ENCODE results near the gene TMCO4. TPM values are rescaled to one million over a fixed set of nuclear protein-coding genes. Genes with fewer than 3 reads are reported as not detected.

TMCO4 gene
- total and polyA plus RNA-seq, 3 donors from 2014 or later, result 10.5 to 17.7 (median 14.9) TPM

DNA sequence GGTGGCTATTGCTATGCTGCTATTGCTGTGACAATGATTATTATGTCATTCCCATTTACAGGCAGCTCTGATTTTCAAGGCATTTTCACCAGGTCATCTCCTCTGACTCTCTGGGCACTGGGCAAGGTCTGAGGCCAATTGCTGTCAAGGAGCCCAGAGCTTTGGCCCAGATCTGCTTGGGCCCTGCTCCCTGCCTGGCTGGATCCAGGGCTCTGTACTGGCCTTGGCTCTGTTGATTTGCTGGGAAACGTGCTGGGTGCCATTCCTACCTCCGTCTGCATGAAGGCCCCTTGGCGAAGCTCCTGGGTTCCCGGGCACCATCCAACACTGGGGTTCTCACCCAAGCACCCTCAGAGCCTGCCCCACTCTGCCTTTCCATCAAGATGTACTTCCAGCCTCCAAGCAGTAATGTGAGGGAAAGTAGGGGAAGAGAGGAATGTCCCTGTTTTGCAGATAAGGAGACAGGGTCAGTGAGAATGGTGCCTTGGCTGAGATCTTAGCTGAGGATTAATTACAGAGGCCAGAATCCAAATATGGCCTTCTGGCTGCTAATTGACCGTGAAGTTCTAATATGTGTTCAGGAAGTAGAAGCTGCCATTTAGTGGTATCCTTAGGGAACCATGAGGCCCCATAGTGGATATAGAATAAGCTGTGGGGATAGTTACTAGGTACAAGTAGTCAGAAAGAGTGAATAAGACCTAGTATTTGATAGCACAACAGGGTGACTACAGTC, 71.1 kb downstream of the TMCO4 start:
- no peaks in the 10 kb centered on the region for H3K36me3 ChIP-seq (ENCODE audit: low read depth, missing control alignments)
- 91 to 94% methylated on average over 4 to 5 of the region's 5 CpGs for WGBS, 2 donors
- intact Hi-C loops (cut with DNase I; ENCODE audit: low total_unique reads), result no loop called here

GRCh38 chr1:19725606-19726005, 74.1 kb downstream of the TMCO4 start:
- Histone ChIP-seq H3K9me3 (no peaks in the 10 kb centered on the region), H3K27me3 (no peaks in the 10 kb centered on the region), H3K27ac (no peak overlapping the region), H3K4me3 (no peak overlapping the region), H3K4me1 (no peaks in the 10 kb centered on the region), H3K36me3 (ENCODE audit: low read depth, missing control alignments) (no peaks in the 10 kb centered on the region)
- no peak for TF ChIP-seq POLR2A (IDR thresholded peaks at IDR 0.05)
- TF ChIP-seq CTCF (IDR thresholded peaks at IDR 0.05), result no peak
- intact Hi-C loops (cut with DNase I; ENCODE audit: low total_unique reads), result no loop called here
- 91 to 94% methylated on average over 8 to 9 of the region's 9 CpGs for WGBS, 2 donors
- DNase-seq, result no peak

More for the DNA sequence above, 71.1 kb downstream of the TMCO4 start:
- H3K4me1 ChIP-seq, result no peaks in the 10 kb centered on the region
- TF ChIP-seq POLR2A (IDR thresholded peaks at IDR 0.05) (no peak), CTCF (IDR thresholded peaks at IDR 0.05) (no peak)
- no peak overlapping the region for H3K4me3 ChIP-seq
- no peak for DNase-seq
- H3K27ac ChIP-seq, result no peak overlapping the region
- H3K27me3 ChIP-seq, result no peaks in the 10 kb centered on the region
- no peaks in the 10 kb centered on the region for H3K9me3 ChIP-seq

DNA sequence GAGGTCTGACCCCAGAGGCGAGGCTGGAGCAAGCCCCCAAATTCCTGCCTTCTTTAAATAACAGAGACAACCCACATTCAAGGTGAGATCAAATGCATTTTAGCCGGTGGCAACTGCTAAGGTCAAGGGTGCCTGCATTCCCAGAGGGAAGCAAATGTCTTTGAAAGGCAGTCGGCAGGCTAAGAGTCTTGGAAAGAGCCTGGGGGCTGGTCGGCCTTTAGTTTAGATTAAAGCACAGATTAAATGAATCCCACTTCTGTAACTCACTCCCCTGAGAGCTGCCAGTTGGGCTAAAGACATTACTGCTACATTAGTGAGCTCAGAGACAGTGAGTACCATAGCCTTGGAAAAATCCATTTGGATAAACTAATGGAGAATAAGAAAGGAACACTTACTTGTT, 75.8 kb downstream of the TMCO4 start:
- intact Hi-C loops (cut with DNase I; ENCODE audit: low total_unique reads), result no loop called here
- 68 to 82% methylated on average over 4 of the region's 4 CpGs for whole genome bisulfite sequencing, 2 donors
- DNase-seq, result no peak
- no peak for TF ChIP-seq CTCF (IDR thresholded peaks at IDR 0.05)
- no peak for TF ChIP-seq POLR2A (IDR thresholded peaks at IDR 0.05)
- Histone ChIP-seq H3K27ac (no peak overlapping the region), H3K27me3 (no peaks in the 10 kb centered on the region), H3K36me3 (ENCODE audit: low read depth, missing control alignments) (no peaks in the 10 kb centered on the region), H3K4me3 (no peak overlapping the region), H3K4me1 (no peaks in the 10 kb centered on the region), H3K9me3 (no peaks in the 10 kb centered on the region)

DNA sequence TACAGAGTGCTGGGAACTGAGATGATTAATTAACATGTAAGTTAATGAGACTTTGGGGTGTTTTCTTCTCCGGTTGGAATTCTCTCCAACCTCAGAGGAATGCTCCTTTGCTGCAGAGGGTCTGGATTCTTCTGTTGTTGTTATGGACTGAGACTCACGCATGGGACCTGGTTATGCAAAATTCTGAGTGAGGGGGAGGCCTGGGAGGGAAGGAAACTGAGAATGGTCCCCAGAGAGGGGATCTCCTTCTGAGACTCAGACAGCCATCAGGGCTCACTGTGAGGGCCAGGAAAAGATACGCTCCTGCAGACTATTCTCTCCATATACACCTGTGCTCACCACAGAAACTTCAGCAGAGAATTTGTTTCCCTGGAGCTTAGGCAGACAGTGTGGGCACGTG, 78.7 kb downstream of the TMCO4 start:
- WGBS, 2 donors, result 82 to 88% methylated on average over 4 of the region's 4 CpGs
- Histone ChIP-seq H3K4me1 (no peaks in the 10 kb centered on the region), H3K36me3 (ENCODE audit: low read depth, missing control alignments) (no peaks in the 10 kb centered on the region), H3K4me3 (no peak overlapping the region), H3K27ac (no peak overlapping the region), H3K9me3 (no peaks in the 10 kb centered on the region), H3K27me3 (no peaks in the 10 kb centered on the region)
- DNase-seq, result no peak
- intact Hi-C loops (cut with DNase I; ENCODE audit: low total_unique reads), result no loop called here
- no peak for TF ChIP-seq CTCF (IDR thresholded peaks at IDR 0.05)

GRCh38 chr1:19720174-19720573, 79.5 kb downstream of the TMCO4 start:
- Histone ChIP-seq H3K4me1 (no peaks in the 10 kb centered on the region), H3K27me3 (no peaks in the 10 kb centered on the region), H3K4me3 (no peak overlapping the region), H3K9me3 (no peaks in the 10 kb centered on the region), H3K36me3 (ENCODE audit: low read depth, missing control alignments) (no peaks in the 10 kb centered on the region), H3K27ac (no peak overlapping the region)
- intact Hi-C loops (cut with DNase I; ENCODE audit: low total_unique reads), result no loop called here
- 97 to 100% methylated on average over 4 of the region's 4 CpGs for WGBS, 2 donors
- DNase-seq, result no peak
- no peak for TF ChIP-seq POLR2A (IDR thresholded peaks at IDR 0.05)
